ACC112 (cell line): ENCODE measurements around the gene TMEM253.

Experiments used
- H2AFZ ChIP-seq: fragments of 200-600 bp; sonication (generic); one replicate; pipeline ENCODE4 v1.6.0; 2017; ENCODE audit warnings: antibody characterized with exemption, low read length; ENCODE audit not compliant: unreplicated experiment
- H3K27ac ChIP-seq: fragments of 200-600 bp; sonication (generic); 2 replicates; pipeline ENCODE4 v1.5.1; 2014; ENCODE audit warnings: low read depth, mild to moderate bottlenecking, antibody characterized with exemption, low read length, moderate library complexity
- H3K27me3 ChIP-seq: fragments of 200-600 bp; sonication (generic); 2 replicates; pipeline ENCODE4 v1.6.1; 2014; ENCODE audit warnings: mild to moderate bottlenecking, antibody characterized with exemption, low read length, moderate library complexity, mixed read lengths; ENCODE audit not compliant: insufficient read depth
- H3K36me3 ChIP-seq: fragments of 200-600 bp; sonication (generic); 2 replicates; pipeline ENCODE4 v1.6.1; 2016; ENCODE audit warnings: mild to moderate bottlenecking, antibody characterized with exemption, low read length, moderate library complexity, mixed read lengths; ENCODE audit not compliant: insufficient read depth
- H3K4me1 ChIP-seq: fragments of 200-600 bp; sonication (generic); one replicate; pipeline ENCODE4 v1.6.1; 2016; ENCODE audit warnings: low read length, mixed read lengths; ENCODE audit not compliant: insufficient read depth, unreplicated experiment, control insufficient read depth
- H3K4me3 ChIP-seq: fragments of 200-600 bp; sonication (generic); 2 replicates; pipeline ENCODE4 v1.5.1; 2014; ENCODE audit warnings: mild to moderate bottlenecking, low read depth, low read length
- H3K79me2 ChIP-seq: fragments of 200-600 bp; sonication (generic); one replicate; pipeline ENCODE4 v1.6.0; 2016; ENCODE audit warnings: low read length; ENCODE audit not compliant: control insufficient read depth, unreplicated experiment, insufficient read depth

TMEM253 gene

DNA sequence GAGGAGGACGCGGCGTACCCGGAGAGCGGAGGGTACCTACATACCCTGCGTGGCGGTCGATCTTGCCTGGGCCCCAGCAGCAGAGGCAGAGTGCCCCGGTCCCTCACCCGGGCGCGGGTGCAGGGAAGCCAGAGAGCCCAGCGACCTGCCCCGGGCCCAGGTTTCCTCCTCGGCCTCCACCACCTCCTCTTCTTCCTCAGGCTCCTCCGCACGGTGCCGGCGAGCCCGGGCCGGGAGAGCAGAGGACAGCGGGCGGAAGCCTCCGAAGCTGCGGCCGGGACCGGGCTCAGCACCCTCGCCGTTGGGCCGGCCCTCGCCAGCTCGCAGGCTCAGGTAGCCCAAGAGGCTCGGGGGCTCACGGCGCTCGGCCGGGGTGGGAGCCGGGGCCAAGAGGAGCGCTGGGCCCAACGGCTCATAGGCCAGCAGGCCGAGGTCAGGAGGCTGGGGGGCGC, 9.0 kb upstream of the TMEM253 start:
- Histone ChIP-seq H3K27ac (no peak overlapping the region), H3K27me3 (no peaks in the 10 kb centered on the region), H3K4me1 (peaks cover 16% of the 10 kb centered on the region), H3K36me3 (0 out of 2 replicates have a peak, but pooled peaks cover 3% of the 10 kb centered on the region), H3K79me2 (no peaks in the 10 kb centered on the region), H3K4me3 (no peak overlapping the region), H2AFZ (no peak overlapping the region)

DNA sequence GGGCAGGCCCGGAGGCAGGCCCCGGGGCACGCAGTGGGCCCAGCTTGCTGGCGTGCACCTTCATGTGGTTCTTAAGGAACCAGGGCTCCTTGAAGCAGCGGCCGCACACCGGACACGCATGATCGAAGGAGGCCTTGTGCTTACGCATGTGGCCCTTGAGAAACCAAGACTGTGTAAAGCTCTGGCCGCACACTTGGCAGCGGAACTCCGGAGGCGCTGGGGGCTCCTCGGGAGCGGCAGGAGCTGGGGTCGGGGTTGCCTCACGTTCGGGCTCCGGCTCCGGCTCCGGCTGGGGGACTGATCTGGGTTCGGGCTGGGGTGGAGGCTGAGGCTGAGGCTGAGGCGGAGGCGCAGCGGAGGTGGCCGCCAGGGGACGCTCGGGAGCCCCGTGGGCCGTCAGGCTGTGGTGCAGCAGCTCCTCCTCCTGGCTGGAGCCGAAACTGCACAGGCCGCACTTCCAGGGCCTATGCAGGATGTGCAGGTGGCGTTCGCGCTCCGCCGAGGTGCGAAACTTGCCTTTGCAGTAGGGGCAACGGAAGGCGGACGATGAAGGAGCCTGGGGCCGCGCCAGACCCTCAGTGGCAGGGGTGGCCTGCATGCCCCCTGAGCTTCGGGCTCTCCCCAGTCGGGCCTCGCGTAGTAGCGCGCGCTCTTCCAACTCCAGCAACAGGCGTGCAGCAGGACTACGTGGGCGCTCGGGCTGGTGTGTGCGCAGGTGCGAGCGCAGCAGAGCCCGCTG, 8.4 kb upstream of the TMEM253 start:
- no peaks in the 10 kb centered on the region for H3K27me3 ChIP-seq
- H3K27ac ChIP-seq: no peak overlapping the region
- H3K36me3 ChIP-seq: 0 out of 2 replicates have a peak, but pooled peaks cover 2% of the 10 kb centered on the region
- no peaks in the 10 kb centered on the region for H3K79me2 ChIP-seq
- H3K4me1 ChIP-seq: peaks cover 10% of the 10 kb centered on the region
- no peak overlapping the region for H3K4me3 ChIP-seq
- no peak overlapping the region for H2AFZ ChIP-seq

GRCh38 chr14:21093018-21093417, 7.8 kb upstream of the TMEM253 start:
- no peak overlapping the region for H2AFZ ChIP-seq
- H3K27me3 ChIP-seq: no peaks in the 10 kb centered on the region
- H3K27ac ChIP-seq: no peak overlapping the region
- H3K79me2 ChIP-seq: no peaks in the 10 kb centered on the region
- H3K36me3 ChIP-seq: 0 out of 2 replicates have a peak, but pooled peaks cover 2% of the 10 kb centered on the region
- no peak overlapping the region for H3K4me3 ChIP-seq
- peaks cover 5% of the 10 kb centered on the region for H3K4me1 ChIP-seq

DNA sequence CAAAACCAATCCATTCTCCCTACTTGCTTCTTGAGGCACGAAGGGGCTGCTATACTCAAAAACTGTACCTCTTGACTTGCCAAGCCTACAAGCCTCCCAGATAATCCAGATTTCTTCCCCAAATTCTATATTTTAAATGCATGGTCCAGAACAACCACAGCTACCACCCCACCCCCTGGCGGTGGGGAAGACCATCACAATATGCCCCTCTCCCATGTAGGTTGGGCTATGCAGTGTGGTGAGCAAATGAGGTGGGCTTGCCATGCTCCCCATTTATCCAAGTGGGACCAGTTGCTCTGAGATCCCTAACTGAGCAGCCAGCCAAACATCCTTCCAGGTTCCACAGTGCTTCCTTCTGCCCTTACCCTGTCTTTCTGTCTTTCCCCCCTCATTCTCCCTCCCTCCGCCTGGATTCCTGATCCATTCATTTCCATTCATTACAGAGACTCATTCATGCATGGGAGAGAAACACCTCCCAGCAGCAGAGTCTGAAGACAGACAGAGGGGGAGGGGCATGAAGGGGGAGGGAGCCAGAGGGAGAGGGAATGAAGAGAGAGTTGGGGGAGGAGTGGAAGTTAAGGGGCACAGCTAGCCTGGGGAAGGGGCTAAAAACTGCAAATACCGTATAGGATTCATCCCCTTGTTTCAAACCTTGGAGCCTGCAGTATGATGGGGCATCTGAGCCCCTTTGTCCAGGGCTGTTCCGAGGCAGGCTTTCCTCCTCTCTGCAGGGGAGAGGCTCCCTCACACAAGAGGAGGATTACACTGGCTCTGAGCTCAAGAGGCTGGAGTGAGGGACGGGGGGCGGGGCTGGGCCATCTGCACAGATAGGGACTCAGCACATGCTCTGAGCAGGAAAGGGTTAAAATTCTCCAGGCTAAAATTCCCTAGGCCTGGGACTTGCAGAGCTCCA, 6.8 kb upstream of the TMEM253 start:
- H3K4me1 ChIP-seq: peaks cover 3% of the 10 kb centered on the region
- H3K27me3 ChIP-seq: no peaks in the 10 kb centered on the region
- no peak overlapping the region for H3K4me3 ChIP-seq
- H3K27ac ChIP-seq: no peak overlapping the region
- H3K79me2 ChIP-seq: no peaks in the 10 kb centered on the region
- 0 out of 2 replicates have a peak, but pooled peaks cover under 1% of the 10 kb centered on the region for H3K36me3 ChIP-seq
- H2AFZ ChIP-seq: no peak overlapping the region

- H3K4me1 ChIP-seq: peaks cover 10% of the 10 kb centered on the region
Measured at GRCh38 chr14:21095430-21096205, 5.2 kb upstream of the TMEM253 start.

DNA sequence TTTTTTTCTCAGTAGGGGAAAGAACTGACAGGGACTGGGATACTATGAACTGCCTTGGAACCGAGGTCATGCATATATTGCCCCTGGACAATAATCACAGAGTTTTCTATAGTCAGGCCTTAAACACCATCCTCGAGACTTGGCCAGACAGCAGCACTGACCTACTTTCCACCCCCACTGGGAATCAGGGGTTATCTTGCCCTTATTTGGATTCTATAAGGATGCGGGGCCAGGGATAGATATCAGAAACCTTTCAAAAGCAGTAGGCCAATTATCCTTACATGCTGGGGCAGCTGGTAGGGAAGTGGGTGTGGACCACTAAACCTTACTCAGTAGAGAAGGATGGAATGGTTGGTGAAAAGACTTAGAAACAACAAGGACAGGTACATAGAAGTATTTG, 4.4 kb upstream of the TMEM253 start:
- Histone ChIP-seq H3K4me3 (no peak overlapping the region), H3K27me3 (no peaks in the 10 kb centered on the region), H3K36me3 (no peaks in the 10 kb centered on the region), H3K4me1 (peaks cover 10% of the 10 kb centered on the region), H2AFZ (no peak overlapping the region), H3K27ac (peak overlapping the region; percentile 30), H3K79me2 (no peaks in the 10 kb centered on the region)

More at GRCh38 chr14:21095430-21096205, 5.2 kb upstream of the TMEM253 start:
- Histone ChIP-seq H2AFZ (no peak overlapping the region), H3K79me2 (no peaks in the 10 kb centered on the region), H3K27ac (peak overlapping the region; percentile 30; the same call in 1 of the 2 replicates), H3K4me3 (no peak overlapping the region), H3K36me3 (no peaks in the 10 kb centered on the region), H3K27me3 (no peaks in the 10 kb centered on the region)

DNA sequence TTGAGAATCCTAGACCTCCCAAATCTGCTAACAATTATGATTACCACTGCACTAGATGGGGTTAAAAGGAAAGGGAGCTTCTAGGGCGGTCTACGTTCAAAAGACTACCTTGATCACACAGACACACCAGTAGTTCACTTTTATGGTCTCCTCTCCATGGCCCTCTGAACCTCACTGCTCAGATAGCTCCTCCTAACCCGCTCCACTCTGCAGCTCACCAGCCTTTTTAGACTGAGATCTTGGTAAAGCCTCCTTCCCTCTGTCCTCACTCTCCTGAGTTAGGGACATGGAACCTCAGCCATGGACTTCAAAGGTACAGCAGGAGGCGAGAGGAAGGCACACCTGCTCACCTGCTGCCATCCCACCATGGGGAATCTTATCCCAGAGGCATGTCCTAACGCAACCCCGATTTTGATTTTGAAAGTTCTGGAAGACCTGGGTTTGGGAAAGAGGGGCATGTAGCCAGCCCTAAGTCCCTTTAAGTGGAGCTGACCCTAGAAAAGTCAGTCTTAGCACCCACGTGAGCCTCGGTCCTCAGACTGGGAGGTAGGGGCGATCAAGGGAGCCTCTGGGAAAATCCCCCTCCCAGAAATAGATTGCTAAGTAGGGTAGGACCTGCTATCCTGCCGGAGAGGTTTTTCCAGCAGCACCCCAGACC, 3.8 kb upstream of the TMEM253 start:
- no peak overlapping the region for H3K27ac ChIP-seq
- H2AFZ ChIP-seq: no peak overlapping the region
- H3K79me2 ChIP-seq: no peaks in the 10 kb centered on the region
- no peaks in the 10 kb centered on the region for H3K36me3 ChIP-seq
- no peaks in the 10 kb centered on the region for H3K27me3 ChIP-seq
- H3K4me1 ChIP-seq: peaks cover 12% of the 10 kb centered on the region
- H3K4me3 ChIP-seq: no peak overlapping the region; the same call in 1 of the 2 replicates

DNA sequence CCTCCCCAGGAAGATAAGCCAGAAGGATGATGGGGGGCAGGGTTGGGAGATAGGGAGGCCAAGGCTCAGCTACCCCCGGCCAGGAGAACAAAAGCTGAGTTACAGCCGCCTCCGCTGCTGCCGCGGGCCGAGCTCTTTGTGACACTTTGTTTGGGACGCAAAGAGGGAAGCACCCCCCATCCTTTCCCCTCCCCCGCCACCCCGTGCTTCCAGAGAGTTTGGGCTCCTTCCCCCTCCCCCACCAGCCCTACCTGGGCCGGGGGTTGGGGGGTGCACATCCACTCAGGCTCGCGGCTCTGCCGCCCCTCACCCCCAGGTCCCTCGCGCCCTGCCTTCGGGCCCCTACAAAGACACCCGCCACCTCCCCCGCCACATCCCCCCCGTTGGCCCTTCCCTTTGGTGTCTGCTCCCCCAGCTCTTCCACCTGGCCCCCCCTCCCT, 3.2 kb upstream of the TMEM253 start:
- no peaks in the 10 kb centered on the region for H3K27me3 ChIP-seq
- no peaks in the 10 kb centered on the region for H3K36me3 ChIP-seq
- no peaks in the 10 kb centered on the region for H3K79me2 ChIP-seq
- no peak overlapping the region for H3K27ac ChIP-seq
- H3K4me3 ChIP-seq: no peak overlapping the region; the same call in 1 of the 2 replicates
- H3K4me1 ChIP-seq: peaks cover 18% of the 10 kb centered on the region
- H2AFZ ChIP-seq: no peak overlapping the region

- Histone ChIP-seq H3K4me1 (peaks cover 23% of the 10 kb centered on the region), H2AFZ (peak within 1 kb of the TSS; percentile 5), H3K4me3 (peak within 1 kb of the TSS; percentile 75), H3K79me2 (no peaks in the 10 kb centered on the region), H3K36me3 (no peaks in the 10 kb centered on the region), H3K27ac (no peak within 1 kb of the TSS), H3K27me3 (no peaks in the 10 kb centered on the region)
Measured at GRCh38 chr14:21098076-21098891, 2.6 kb upstream of the TMEM253 start, which contains the start of gene ZNF219. TSS of gene ZNF219 (minus strand) at chr14:21098655. CDS start at chr14:21093591, 5,064 bp downstream.
